BJ (cell line): Measurements from ENCODE around the gene IQCC. TPM values are rescaled to one million over a fixed set of nuclear protein-coding genes. Genes with fewer than 3 reads are reported as not detected.

Source experiments
- CTCF ChIA-PET: fragments of 350-600 bp; formaldehyde crosslinking; extraction: SDS; loops from one replicate; lab custom pipeline; 2021; ENCODE audit warnings: antibody characterized with exemption, inconsistent platforms; lab: Yijun Ruan, JAX
- POLR2A ChIA-PET: fragments of 300-600 bp; sonication (Branson Sonifier 250); formaldehyde crosslinking; extraction: SDS; loops from one replicate; lab custom pipeline; 2021; ENCODE audit warnings: antibody characterized with exemption; lab: Charles Lee
- DNase-seq: peaks from one replicate; pipeline ENCODE4 v3.0.0-alpha.2; 2011; ENCODE audit warnings: low read depth
- H3K27me3 ChIP-seq: 2 replicates; pipeline ENCODE4 v1.6.0; 2011; ENCODE audit warnings: low read length; ENCODE audit not compliant: control insufficient read depth, insufficient read depth
- H3K36me3 ChIP-seq: 2 replicates; pipeline ENCODE4 v1.5.1; 2011; ENCODE audit warnings: low read length; ENCODE audit not compliant: control insufficient read depth, insufficient read depth
- H3K4me3 ChIP-seq: 2 replicates; pipeline ENCODE4 v1.5.1; 2011; ENCODE audit warnings: low read depth, mild to moderate bottlenecking, control low read depth, low read length
- polyA plus RNA-seq: library from polyadenylated mRNA; depleted of rRNA; stranded (reverse); fragments of >200 nt; gene quantifications from 2 replicates; pipeline ENCODE4 v1.2.3, GENCODE V29; 2011; rRNA removed
- TF ChIP-seq, protein P1 (sequence below): IDR thresholded peaks from 2 replicates; pipeline ENCODE4 v1.5.1; 2011; ENCODE audit warnings: low read depth, mild to moderate bottlenecking, control low read depth, inconsistent platforms, low read length, moderate library complexity; ENCODE audit not compliant: insufficient read depth

Gene IQCC
- polyA plus RNA-seq, 1 experiment = 2.1 TPM

DNA sequence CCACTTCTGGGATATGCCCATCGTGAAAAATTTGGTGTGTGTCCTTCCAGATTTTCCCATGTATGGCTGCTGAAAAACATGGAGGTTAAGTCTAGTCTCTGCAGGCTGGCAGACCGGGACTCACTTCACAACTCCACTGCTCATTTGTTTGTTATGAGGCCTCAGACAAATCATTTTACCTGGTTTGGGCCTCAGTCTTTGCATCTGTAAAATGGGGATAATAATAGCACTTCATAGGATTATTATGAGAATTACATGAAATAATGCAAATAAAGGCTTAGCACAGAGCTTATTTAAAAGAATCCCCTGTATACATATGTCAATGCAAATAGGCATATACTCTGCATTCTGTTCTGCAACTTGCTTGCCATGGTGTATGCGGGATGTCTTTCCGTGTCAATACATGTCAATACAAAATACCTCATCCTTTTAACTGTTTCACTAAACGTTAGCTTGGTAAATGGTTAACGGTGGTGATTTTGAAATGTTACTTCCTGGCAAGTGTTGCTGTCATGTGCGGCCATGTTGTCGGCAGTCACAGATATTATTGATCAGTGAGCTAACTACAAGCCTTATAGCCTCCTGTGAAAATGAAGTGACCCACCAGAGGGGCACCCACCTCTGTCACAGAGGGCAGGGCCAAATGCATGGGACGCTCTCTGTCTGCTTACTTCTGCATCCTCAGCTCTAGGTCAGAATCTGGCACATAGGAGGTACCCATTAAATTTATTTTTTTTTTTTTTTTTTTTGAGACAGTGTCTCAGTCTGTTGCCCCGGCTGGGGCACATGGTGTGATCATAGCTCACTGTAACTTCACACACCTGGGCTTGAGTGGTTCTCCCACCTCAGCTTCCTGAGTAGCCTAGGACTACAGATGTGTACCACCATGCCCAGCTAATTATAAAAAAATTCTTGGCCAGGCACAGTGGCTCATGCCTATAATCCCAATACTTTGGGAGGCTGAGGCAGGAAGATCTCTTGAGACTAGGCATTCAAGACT lies 49.9 kb downstream of the IQCC start:
- CTCF ChIA-PET = no interaction called here
- no peaks in the 10 kb centered on the region for H3K27me3 ChIP-seq
- TF ChIP-seq, protein P1, sequence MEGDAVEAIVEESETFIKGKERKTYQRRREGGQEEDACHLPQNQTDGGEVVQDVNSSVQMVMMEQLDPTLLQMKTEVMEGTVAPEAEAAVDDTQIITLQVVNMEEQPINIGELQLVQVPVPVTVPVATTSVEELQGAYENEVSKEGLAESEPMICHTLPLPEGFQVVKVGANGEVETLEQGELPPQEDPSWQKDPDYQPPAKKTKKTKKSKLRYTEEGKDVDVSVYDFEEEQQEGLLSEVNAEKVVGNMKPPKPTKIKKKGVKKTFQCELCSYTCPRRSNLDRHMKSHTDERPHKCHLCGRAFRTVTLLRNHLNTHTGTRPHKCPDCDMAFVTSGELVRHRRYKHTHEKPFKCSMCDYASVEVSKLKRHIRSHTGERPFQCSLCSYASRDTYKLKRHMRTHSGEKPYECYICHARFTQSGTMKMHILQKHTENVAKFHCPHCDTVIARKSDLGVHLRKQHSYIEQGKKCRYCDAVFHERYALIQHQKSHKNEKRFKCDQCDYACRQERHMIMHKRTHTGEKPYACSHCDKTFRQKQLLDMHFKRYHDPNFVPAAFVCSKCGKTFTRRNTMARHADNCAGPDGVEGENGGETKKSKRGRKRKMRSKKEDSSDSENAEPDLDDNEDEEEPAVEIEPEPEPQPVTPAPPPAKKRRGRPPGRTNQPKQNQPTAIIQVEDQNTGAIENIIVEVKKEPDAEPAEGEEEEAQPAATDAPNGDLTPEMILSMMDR = no peak
- H3K4me3 ChIP-seq = no peak overlapping the region
- no peaks in the 10 kb centered on the region for H3K36me3 ChIP-seq
- DNase-seq = no peak
- POLR2A ChIA-PET = no interaction called here

DNA sequence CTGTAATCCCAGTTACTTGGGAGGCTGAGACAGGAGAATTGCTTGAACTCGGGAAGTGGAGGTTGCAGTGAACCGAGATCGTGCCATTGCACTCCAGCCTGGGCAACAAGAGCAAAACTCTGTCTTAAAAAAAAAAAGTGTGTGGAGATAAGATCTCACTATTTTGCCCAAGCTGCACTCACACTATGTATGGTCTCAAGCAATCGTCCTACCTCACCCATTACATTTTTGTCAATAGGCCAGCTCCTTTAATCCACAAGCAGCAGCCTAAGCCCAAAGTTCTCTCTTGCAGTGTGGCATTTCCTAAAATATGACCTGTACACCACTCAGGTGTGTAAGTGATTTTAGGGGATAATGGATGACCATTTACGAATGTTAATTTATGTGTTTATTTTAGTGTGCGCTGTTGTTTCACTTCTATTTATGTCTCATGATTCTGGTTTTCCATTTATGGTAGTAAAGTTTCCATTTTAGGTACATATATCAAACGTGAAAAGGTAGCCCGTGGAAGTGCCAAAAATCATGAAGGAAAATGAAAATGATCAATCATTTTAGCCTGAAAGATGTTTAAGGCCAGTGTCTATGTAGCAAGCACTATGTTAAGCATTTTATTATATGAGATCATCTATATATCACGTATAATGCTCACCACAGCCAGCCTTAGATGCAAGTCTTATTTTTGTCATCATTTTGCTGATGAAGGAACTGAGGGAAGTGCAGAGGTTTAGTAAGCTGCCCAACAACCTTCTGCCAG lies 51.2 kb downstream of the IQCC start:
- POLR2A ChIA-PET = no interaction called here

DNA sequence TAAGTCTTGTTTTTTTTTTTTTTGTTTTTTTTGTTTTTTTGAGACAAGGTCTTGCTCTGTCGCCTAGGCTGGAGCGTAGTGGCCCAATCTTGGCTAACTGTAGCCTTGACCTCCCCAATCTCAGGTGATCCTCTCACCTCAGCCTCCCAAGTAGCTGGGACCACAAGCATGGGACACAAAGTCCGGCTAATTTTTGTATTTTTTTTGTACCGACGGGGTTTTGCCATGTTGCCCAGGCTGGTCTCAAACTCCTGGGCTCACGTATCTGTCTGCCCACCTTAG lies 51.7 kb downstream of the IQCC start:
- TF ChIP-seq, protein P1 = no peak
- ChIA-PET POLR2A (no interaction called here), CTCF (interaction anchor here (1.3 to 4.3 kb wide), 2 partner anchors 9 to 42 kb away, joined by 4 to 25 read pairs; partner anchors contain the start of gene FAM167B)
- Histone ChIP-seq H3K36me3 (no peaks in the 10 kb centered on the region), H3K4me3 (no peak overlapping the region), H3K27me3 (no peaks in the 10 kb centered on the region)
- DNase-seq = no peak

More for the DNA sequence above, 51.2 kb downstream of the IQCC start:
- CTCF ChIA-PET = interaction anchor here (1.3 to 4.3 kb wide), 2 partner anchors 9 to 41 kb away, joined by 4 to 25 read pairs; partner anchors contain the start of gene FAM167B
- Histone ChIP-seq H3K27me3 (no peaks in the 10 kb centered on the region), H3K36me3 (no peaks in the 10 kb centered on the region), H3K4me3 (no peak overlapping the region)
- DNase-seq = no peak
- TF ChIP-seq, protein P1 = no peak

Other genes with a start within 250 kb of the IQCC start
- 24.1 and 27.5 TPM in 2 replicates for gene KHDRBS1, start 191.8 kb upstream of the IQCC start, polyA plus RNA-seq
- 19.3 and 31.1 TPM in 2 replicates for gene TMEM39B, start 132.7 kb upstream of the IQCC start, polyA plus RNA-seq
- 26.6 and 29.8 TPM in 2 replicates for gene KPNA6, start 97.6 kb upstream of the IQCC start, polyA plus RNA-seq
- gene TXLNA, start 26.0 kb upstream of the IQCC start, polyA plus RNA-seq = 38.1 and 38.5 TPM in 2 replicates
- 11.5 and 13.9 TPM in 2 replicates for gene CCDC28B, start 5.1 kb upstream of the IQCC start, polyA plus RNA-seq
- gene DCDC2B, start 3.4 kb downstream of the IQCC start, polyA plus RNA-seq = not detected in 2 replicates
- gene TMEM234, start 16.7 kb downstream of the IQCC start, polyA plus RNA-seq = 29.4 and 37.8 TPM in 2 replicates
- 412 and 478 TPM in 2 replicates for gene EIF3I, start 16.7 kb downstream of the IQCC start, polyA plus RNA-seq
- 3.3 and 3.5 TPM in 2 replicates for gene FAM167B, start 41.6 kb downstream of the IQCC start, polyA plus RNA-seq
- gene LCK, start 45.6 kb downstream of the IQCC start, polyA plus RNA-seq = 0.05 and 0.11 TPM in 2 replicates
- gene HDAC1, start 86.4 kb downstream of the IQCC start, polyA plus RNA-seq = 155 and 185 TPM in 2 replicates
- 41.3 and 52.0 TPM in 2 replicates for gene MARCKSL1, start 130.6 kb downstream of the IQCC start, polyA plus RNA-seq
- gene FAM229A, start 156.8 kb downstream of the IQCC start, polyA plus RNA-seq = 1.3 and 2.4 TPM in 2 replicates
- gene TSSK3, start 156.9 kb downstream of the IQCC start, polyA plus RNA-seq = 0.39 and 0.42 TPM in 2 replicates
- 53.6 and 74.1 TPM in 2 replicates for gene BSDC1, start 188.8 kb downstream of the IQCC start, polyA plus RNA-seq